H1 (cell line): ENCODE measurements around the gene ABL1.

ENCODE experiments used
- CTCF ChIP-seq, 3 experiments: IDR thresholded peaks; 1 replicate in 2 of 3; 2 replicates in 1 of 3; pipeline versions ENCODE4 v1.5.1 to v1.6.1; 2011; ENCODE audit warnings: low read length in 3 of 3, mild to moderate bottlenecking in 3 of 3, inconsistent platforms in 2 of 3, low read depth in 1 of 3, moderate library complexity in 1 of 3; ENCODE audit not compliant: insufficient read depth in 1 of 3; ENCODE audit errors: control extremely low read depth in 1 of 3
- EZH2 ChIP-seq: fragments of 200-600 bp; sonication (generic); IDR thresholded peaks from 2 replicates; pipeline ENCODE4 v1.7.1; 2012; ENCODE audit warnings: low read depth, mild to moderate bottlenecking, moderate library complexity, low read length, inconsistent platforms; ENCODE audit not compliant: severe bottlenecking
- GABPA ChIP-seq: IDR thresholded peaks from 2 replicates; pipeline ENCODE4 v1.6.1; 2011; ENCODE audit warnings: mild to moderate bottlenecking, low read length, moderate library complexity, borderline replicate concordance; ENCODE audit not compliant: insufficient read depth
- KDM5A ChIP-seq: fragments of 200-600 bp; IDR thresholded peaks from 2 replicates; pipeline ENCODE4 v1.7.1; 2012; ENCODE audit warnings: mild to moderate bottlenecking, low read length, inconsistent platforms, mixed read lengths

- TF ChIP-seq GABPA (no peak), KDM5A (no peak), CTCF (IDR thresholded peaks at IDR 0.05; ENCODE audit: control extremely low read depth in 1 of 3, insufficient read depth in 1 of 3, low read depth in 1 of 3, low read length in 3 of 3) (no peak), EZH2 (no peak)
Observed at GRCh38 chr9:130872912-130873503, 38.0 kb downstream of the ABL1 start.
